ENCODE results near the gene TMX1. TPM values are rescaled to one million over a fixed set of nuclear protein-coding genes. Genes with fewer than 3 reads are reported as not detected.
A peak's percentile ranks its signal among the peaks of the same experiment; 100 is the strongest.

The TMX1 gene
- total RNA-seq, 3 donors from 2014 or later, result 50.7 to 60.5 (median 60.2) TPM

- Mint-ChIP-seq H3K27me3 (ENCODE audit: low read depth) (no peaks in the 10 kb centered on the region), H3K9me3 (no peaks in the 10 kb centered on the region), H3K4me3 (no peak overlapping the region), H3K4me1 (ENCODE audit: low read depth) (peaks cover 4% of the 10 kb centered on the region), H3K36me3 (ENCODE audit: insufficient read depth) (no peaks in the 10 kb centered on the region)
- DNase-seq, result no peak
- ATAC-seq, result no peak
Observed at GRCh38 chr14:51293912-51294389, 53.9 kb downstream of the TMX1 start.

DNA sequence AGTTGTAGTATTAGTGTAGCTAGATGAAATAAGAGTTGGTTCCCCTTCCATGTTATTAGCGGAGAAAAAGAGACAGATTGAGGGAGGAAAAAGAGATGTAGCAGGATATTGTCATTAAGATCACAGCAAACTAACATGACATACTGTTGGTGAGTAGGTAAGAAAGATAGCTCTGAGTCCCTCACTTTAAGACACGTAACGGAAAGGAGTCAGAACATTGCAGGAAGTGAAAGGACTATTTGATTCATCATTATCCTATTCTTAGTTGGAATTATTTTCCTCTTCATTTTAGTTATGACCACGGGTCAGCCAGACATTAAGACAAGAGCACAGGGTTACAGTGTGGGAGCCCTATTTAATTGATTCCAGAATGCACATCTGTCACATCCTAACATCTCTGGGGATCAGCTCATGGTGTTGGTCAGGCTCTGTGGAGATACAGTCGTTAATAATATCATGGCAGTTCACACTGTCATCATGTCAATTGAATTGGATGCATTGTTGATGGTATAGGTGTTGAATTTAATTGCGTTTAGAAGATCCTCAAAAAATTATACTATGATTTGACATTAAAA, 55.0 kb downstream of the TMX1 start:
- DNase-seq, result no peak

GRCh38 chr14:51295646-51296263, 55.7 kb downstream of the TMX1 start:
- peaks cover 4% of the 10 kb centered on the region for H3K4me1 Mint-ChIP-seq (ENCODE audit: low read depth)
- H3K27me3 Mint-ChIP-seq (ENCODE audit: low read depth), result no peaks in the 10 kb centered on the region
- DNase-seq (no peak), ATAC-seq (no peak)
- H3K9me3 Mint-ChIP-seq, result no peaks in the 10 kb centered on the region
- no peak overlapping the region for H3K4me3 Mint-ChIP-seq
- no peaks in the 10 kb centered on the region for H3K36me3 Mint-ChIP-seq (ENCODE audit: insufficient read depth)

More for the DNA sequence above, 55.0 kb downstream of the TMX1 start:
- Mint-ChIP-seq H3K4me1 (ENCODE audit: low read depth) (peaks cover 4% of the 10 kb centered on the region), H3K27me3 (ENCODE audit: low read depth) (no peaks in the 10 kb centered on the region), H3K4me3 (no peak overlapping the region), H3K9me3 (no peaks in the 10 kb centered on the region), H3K36me3 (ENCODE audit: insufficient read depth) (no peaks in the 10 kb centered on the region)
- ATAC-seq, result no peak

DNA sequence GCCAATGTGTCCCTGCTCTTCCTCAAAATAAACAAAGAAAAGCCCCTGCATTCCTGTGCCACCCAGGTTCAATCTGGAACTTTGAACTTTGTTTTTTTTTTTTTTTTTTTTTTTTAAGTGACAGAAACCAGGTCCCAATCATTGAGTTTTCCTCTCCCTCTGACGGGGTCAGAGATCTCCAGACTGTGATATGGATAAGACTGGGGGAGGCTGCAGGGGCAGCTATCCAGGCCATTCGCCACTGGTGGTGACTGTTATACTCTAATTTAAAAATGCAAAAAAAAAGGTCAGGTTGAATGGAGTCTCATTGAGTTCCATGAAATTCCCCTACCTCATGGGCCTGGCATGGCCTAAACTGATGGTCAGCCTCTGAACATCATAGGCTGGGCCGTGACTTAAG, 57.0 kb downstream of the TMX1 start:
- Mint-ChIP-seq H3K4me1 (ENCODE audit: low read depth) (peaks cover 4% of the 10 kb centered on the region), H3K36me3 (ENCODE audit: insufficient read depth) (no peaks in the 10 kb centered on the region), H3K27me3 (ENCODE audit: low read depth) (peaks cover 2% of the 10 kb centered on the region), H3K4me3 (no peak overlapping the region), H3K9me3 (no peaks in the 10 kb centered on the region)
- ATAC-seq, result no peak
- DNase-seq, result no peak

- DNase-seq (no peak), ATAC-seq (peak; percentile 89 to 92)
- Mint-ChIP-seq H3K9me3 (no peaks in the 10 kb centered on the region), H3K27me3 (ENCODE audit: low read depth) (peaks cover 3% of the 10 kb centered on the region), H3K36me3 (ENCODE audit: insufficient read depth) (no peaks in the 10 kb centered on the region), H3K4me3 (no peak overlapping the region), H3K4me1 (ENCODE audit: low read depth) (peaks cover 4% of the 10 kb centered on the region)
Observed at GRCh38 chr14:51298895-51299294, 58.8 kb downstream of the TMX1 start.

DNA sequence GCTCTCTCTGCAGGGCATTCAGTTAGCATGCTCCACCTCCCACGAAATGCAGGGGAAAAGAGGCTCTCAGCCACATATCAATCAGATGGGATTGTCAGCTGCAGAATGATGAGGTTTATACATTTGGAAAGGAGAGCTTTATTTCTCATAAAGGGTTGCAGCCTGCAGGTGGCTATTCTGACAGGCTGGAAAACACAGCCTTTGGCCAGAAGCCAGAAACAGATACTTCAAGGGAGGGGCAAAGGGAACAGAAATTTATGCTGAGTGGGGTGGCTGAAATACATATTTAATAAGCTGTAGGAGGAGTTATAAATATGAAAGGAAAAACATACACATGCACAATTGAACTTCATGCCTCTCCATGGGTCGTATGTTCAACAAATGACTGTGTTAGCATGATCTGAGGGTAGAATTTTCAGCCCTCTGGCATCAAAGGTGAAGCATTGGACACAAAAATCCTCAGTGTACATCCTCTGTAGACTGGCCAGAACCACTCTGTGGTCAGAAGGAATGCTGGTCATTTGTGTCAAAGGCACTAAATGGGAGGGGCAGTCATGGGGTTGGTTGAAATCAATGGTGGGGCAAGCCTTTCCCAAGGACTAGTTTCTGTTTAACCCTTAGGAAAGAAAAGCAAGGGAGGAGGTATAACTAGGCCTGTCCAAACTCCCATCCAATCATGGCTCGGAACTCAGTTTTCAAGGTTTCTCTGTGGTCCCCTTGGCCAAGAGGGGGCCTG, 62.4 kb downstream of the TMX1 start:
- ATAC-seq, result no peak
- Mint-ChIP-seq H3K27me3 (ENCODE audit: low read depth) (peaks cover 3% of the 10 kb centered on the region), H3K9me3 (no peaks in the 10 kb centered on the region), H3K4me3 (no peak overlapping the region), H3K36me3 (ENCODE audit: insufficient read depth) (no peaks in the 10 kb centered on the region), H3K4me1 (ENCODE audit: low read depth) (peaks cover 4% of the 10 kb centered on the region)
- DNase-seq, result no peak

GRCh38 chr14:51304438-51304837, 64.4 kb downstream of the TMX1 start:
- Mint-ChIP-seq H3K27me3 (ENCODE audit: low read depth) (peaks cover 3% of the 10 kb centered on the region), H3K9me3 (no peaks in the 10 kb centered on the region), H3K36me3 (ENCODE audit: insufficient read depth) (no peaks in the 10 kb centered on the region), H3K4me3 (no peak overlapping the region), H3K4me1 (ENCODE audit: low read depth) (no peaks in the 10 kb centered on the region)
- DNase-seq, result no peak
- ATAC-seq, result peak; percentile 75 to 83

GRCh38 chr14:51304941-51305340, 64.9 kb downstream of the TMX1 start:
- no peaks in the 10 kb centered on the region for H3K9me3 Mint-ChIP-seq
- ATAC-seq, result peak; percentile 30 to 66
- no peak for DNase-seq
- peaks cover 3% of the 10 kb centered on the region for H3K27me3 Mint-ChIP-seq (ENCODE audit: low read depth)
- H3K4me3 Mint-ChIP-seq, result no peak overlapping the region
- no peaks in the 10 kb centered on the region for H3K4me1 Mint-ChIP-seq (ENCODE audit: low read depth)
- H3K36me3 Mint-ChIP-seq (ENCODE audit: insufficient read depth), result no peaks in the 10 kb centered on the region

DNA sequence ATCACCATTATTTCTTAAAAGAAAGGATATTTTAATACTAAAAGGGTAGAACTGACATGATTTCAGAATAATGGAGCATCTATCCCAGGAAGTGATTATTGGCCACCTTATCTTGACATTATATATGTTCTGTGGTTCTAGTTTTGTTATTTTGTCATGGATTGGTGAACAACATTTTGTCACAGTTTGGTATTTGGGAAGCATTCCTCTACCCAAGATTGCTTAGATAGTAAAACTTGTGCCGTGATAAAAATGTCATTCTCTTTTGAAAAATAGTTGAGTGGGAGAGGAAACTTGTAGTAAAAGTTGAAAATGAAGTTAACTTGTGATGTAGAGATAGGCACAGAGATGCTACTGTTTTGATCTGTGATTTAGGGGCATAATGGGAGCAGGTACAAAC, 65.7 kb downstream of the TMX1 start:
- DNase-seq (no peak), ATAC-seq (no peak)
- no peaks in the 10 kb centered on the region for H3K36me3 Mint-ChIP-seq (ENCODE audit: insufficient read depth)
- H3K9me3 Mint-ChIP-seq, result no peaks in the 10 kb centered on the region
- H3K4me3 Mint-ChIP-seq, result no peak overlapping the region
- H3K27me3 Mint-ChIP-seq (ENCODE audit: low read depth), result peaks cover 3% of the 10 kb centered on the region
- no peaks in the 10 kb centered on the region for H3K4me1 Mint-ChIP-seq (ENCODE audit: low read depth)

Other genes with a start within 250 kb of the TMX1 start
- under 1 TPM; 0.43 to 0.58 (median 0.54) TPM for gene TRIM9, start 145.1 kb upstream of the TMX1 start, total RNA-seq